CD4-positive, CD25-positive, alpha-beta regulatory T cell (primary cell): ENCODE results near the gene TOM1. TPM values are rescaled to one million over a fixed set of nuclear protein-coding genes. Genes with fewer than 3 reads are reported as not detected.

Experiments
- ATAC-seq, 2 donors: fragments of 150-1000 bp; cut with Tn5 transposase; one replicate each; pipeline ENCODE4 v1.10.0; 2021; ENCODE audit warnings: low read depth in 2 of 2, moderate number of reproducible peaks in 2 of 2, moderate library complexity in 1 of 2
- DNase-seq, 3 donors: peaks; one replicate each; pipeline versions ENCODE4 v3.0.0 to v3.0.0-alpha.2; 2012 to 2022; ENCODE audit warnings: mixed read lengths in 1 of 3
- H3K27ac ChIP-seq: one replicate; pipeline ENCODE4 v1.7.0; 2013; ENCODE audit warnings: mild to moderate bottlenecking, low read length; ENCODE audit not compliant: insufficient read depth, poor library complexity, severe bottlenecking
- H3K27me3 ChIP-seq: one replicate; pipeline ENCODE4 v1.7.0; 2013; ENCODE audit warnings: low read length; ENCODE audit not compliant: control insufficient read depth, insufficient read depth
- H3K36me3 ChIP-seq: one replicate; pipeline ENCODE4 v1.7.0; 2013; ENCODE audit warnings: mild to moderate bottlenecking, low read length, moderate library complexity; ENCODE audit not compliant: control insufficient read depth, insufficient read depth
- H3K4me1 ChIP-seq: 2 replicates; pipeline ENCODE4 v1.7.0; 2013; ENCODE audit warnings: mild to moderate bottlenecking, low read length; ENCODE audit not compliant: insufficient read depth, control insufficient read depth, poor library complexity, severe bottlenecking
- H3K4me3 ChIP-seq: one replicate; pipeline ENCODE4 v1.7.0; 2013; ENCODE audit warnings: low read depth, mild to moderate bottlenecking, low read length, moderate library complexity
- H3K9me3 ChIP-seq, 2 experiments: 1 replicate in 1 of 2; 2 replicates in 1 of 2; pipeline ENCODE4 v1.7.0; 2013; ENCODE audit warnings: low read length in 2 of 2, mild to moderate bottlenecking in 1 of 2, moderate library complexity in 1 of 2; ENCODE audit not compliant: control insufficient read depth in 2 of 2
- H3K27ac Mint-ChIP-seq, 3 donors: one replicate each; pipeline ENCODE4 v1.8.0; 2020 to 2022; ENCODE audit warnings: mild to moderate bottlenecking in 3 of 3, mixed read lengths in 3 of 3, moderate library complexity in 2 of 3
- H3K27me3 Mint-ChIP-seq: one replicate; pipeline ENCODE4 v1.8.0; 2022; ENCODE audit warnings: mild to moderate bottlenecking, mixed read lengths
- H3K36me3 Mint-ChIP-seq: one replicate; pipeline ENCODE4 v1.8.0; 2020; ENCODE audit warnings: mixed read lengths
- H3K4me1 Mint-ChIP-seq, 4 donors: one replicate each; pipeline ENCODE4 v1.8.0; 2020 to 2022; ENCODE audit warnings: mixed read lengths in 4 of 4, mild to moderate bottlenecking in 1 of 4
- H3K4me3 Mint-ChIP-seq, 4 donors: one replicate each; pipeline ENCODE4 v1.8.0; 2020 to 2022; ENCODE audit warnings: mild to moderate bottlenecking in 4 of 4, mixed read lengths in 4 of 4, moderate library complexity in 3 of 4
- H3K9me3 Mint-ChIP-seq, 7 donors: one replicate each; pipeline ENCODE4 v1.8.0; 2020 to 2022; ENCODE audit warnings: mixed read lengths in 7 of 7, mild to moderate bottlenecking in 3 of 7, moderate library complexity in 2 of 7
- polyA plus RNA-seq, 4 donors: library from polyadenylated mRNA; unstranded; fragments of 300-500 nt; fragmentation: Illumina TruSeq; gene quantifications; one replicate each; pipeline ENCODE4 v1.2.3, GENCODE V29; 2021
- total RNA-seq: library from RNA; stranded (reverse); gene quantifications from one replicate; pipeline ENCODE4 v1.2.3, GENCODE V29; 2022

TOM1 gene
- total and polyA plus RNA-seq, 5 donors from 2014 or later = 54.8 to 194 (median 71.6) TPM

GRCh38 chr22:35327690-35328471 is 28.2 kb downstream of the TOM1 start:
- Histone ChIP-seq H3K4me3 (no peak overlapping the region), H3K9me3 (no peaks in the 10 kb centered on the region), H3K4me1 (peaks cover 18% of the 10 kb centered on the region), H3K36me3 (peaks cover 69% of the 10 kb centered on the region), H3K27me3 (no peaks in the 10 kb centered on the region), H3K27ac (no peak overlapping the region)
- no peak for ATAC-seq
- Mint-ChIP-seq H3K27ac (peak overlapping the region in 1 of 3 donors; percentile 20), H3K4me1 (peaks cover 14 to 46% (median 20%) of the 10 kb centered on the region in 4 donors), H3K4me3 (peak overlapping the region in 1 of 4 donors; percentile 54), H3K9me3 (no peaks in the 10 kb centered on the region), H3K36me3 (peaks cover 49% of the 10 kb centered on the region), H3K27me3 (no peaks in the 10 kb centered on the region)
- DNase-seq = no peak

- H3K4me1 Mint-ChIP-seq = peaks cover 14 to 51% (median 23%) of the 10 kb centered on the region in 4 donors
- peaks cover 44% of the 10 kb centered on the region for H3K36me3 Mint-ChIP-seq
- no peak overlapping the region for H3K27ac ChIP-seq
- ATAC-seq (no peak), DNase-seq (no peak)
- H3K9me3 ChIP-seq = no peaks in the 10 kb centered on the region
- H3K4me3 Mint-ChIP-seq = no peak overlapping the region
- no peaks in the 10 kb centered on the region for H3K27me3 ChIP-seq
- peaks cover 69% of the 10 kb centered on the region for H3K36me3 ChIP-seq
- H3K27ac Mint-ChIP-seq = peak overlapping the region in 1 of 3 donors; percentile 97
- H3K9me3 Mint-ChIP-seq = no peaks in the 10 kb centered on the region
- H3K4me3 ChIP-seq = no peak overlapping the region
- H3K4me1 ChIP-seq = peaks cover 19% of the 10 kb centered on the region
- H3K27me3 Mint-ChIP-seq = no peaks in the 10 kb centered on the region
Observed at GRCh38 chr22:35328472-35328885, 28.8 kb downstream of the TOM1 start.

DNA sequence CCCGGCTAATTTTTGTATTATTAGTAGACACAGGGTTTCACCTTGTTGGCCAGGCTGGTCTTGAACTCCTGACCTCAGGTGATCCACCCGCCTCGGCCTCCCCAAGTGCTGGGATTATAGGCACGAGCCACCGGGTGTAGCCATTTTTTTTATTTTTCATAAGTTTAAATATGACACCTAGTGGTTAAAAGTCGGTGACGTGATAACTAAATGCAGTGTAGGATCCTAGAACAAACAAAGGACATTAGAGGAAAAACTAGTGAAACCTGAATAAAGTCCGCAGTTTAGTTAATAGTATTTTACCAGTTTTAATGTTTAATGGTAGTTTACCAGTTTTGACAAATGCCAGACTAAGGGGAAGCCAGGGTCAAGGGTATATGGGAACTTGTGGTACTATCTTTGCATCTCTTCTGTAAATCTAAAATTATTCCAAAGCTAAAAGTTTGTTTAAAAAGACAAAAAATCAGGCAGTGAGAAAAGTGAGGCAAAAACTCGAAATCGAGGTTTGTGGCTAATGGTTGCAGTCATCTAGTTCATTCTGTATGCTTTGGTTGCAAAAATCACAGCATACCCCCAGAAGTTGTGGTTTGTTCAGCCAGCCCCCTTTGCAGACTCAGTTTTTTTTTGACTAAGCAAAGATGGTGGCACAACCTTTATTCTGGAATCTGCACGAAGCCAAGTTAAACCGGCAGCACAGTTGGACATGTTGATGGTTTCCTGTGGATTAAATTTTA is 29.6 kb downstream of the TOM1 start:
- Histone ChIP-seq H3K4me1 (peaks cover 27% of the 10 kb centered on the region), H3K27me3 (no peaks in the 10 kb centered on the region), H3K36me3 (peaks cover 66% of the 10 kb centered on the region), H3K27ac (no peak overlapping the region), H3K9me3 (no peaks in the 10 kb centered on the region), H3K4me3 (peak overlapping the region; percentile 38)
- Mint-ChIP-seq H3K27me3 (no peaks in the 10 kb centered on the region), H3K27ac (peak overlapping the region in 2 of 3 donors; percentile 51 to 97), H3K9me3 (no peaks in the 10 kb centered on the region), H3K4me3 (peak overlapping the region in 3 of 4 donors; percentile 29 to 82 (median 50)), H3K36me3 (peaks cover 42% of the 10 kb centered on the region), H3K4me1 (peaks cover 14 to 59% (median 29%) of the 10 kb centered on the region in 4 donors)
- ATAC-seq (no peak), DNase-seq (no peak)

- H3K4me3 Mint-ChIP-seq = peak overlapping the region; percentile 71 to 90 (median 80)
- DNase-seq = peak; percentile 51 to 86 (median 54)
- peak overlapping the region; percentile 96 to 97 (median 97) for H3K27ac Mint-ChIP-seq
- peaks cover 14 to 69% (median 34%) of the 10 kb centered on the region in 4 donors for H3K4me1 Mint-ChIP-seq
- no peaks in the 10 kb centered on the region for H3K27me3 ChIP-seq
- peaks cover 37% of the 10 kb centered on the region for H3K36me3 Mint-ChIP-seq
- H3K4me1 ChIP-seq = peaks cover 38% of the 10 kb centered on the region
- H3K27me3 Mint-ChIP-seq = no peaks in the 10 kb centered on the region
- H3K9me3 Mint-ChIP-seq = no peaks in the 10 kb centered on the region
- H3K27ac ChIP-seq = peak overlapping the region; percentile 71
- peaks cover 62% of the 10 kb centered on the region for H3K36me3 ChIP-seq
- peak; percentile 77 to 87 for ATAC-seq
- H3K9me3 ChIP-seq = no peaks in the 10 kb centered on the region
- H3K4me3 ChIP-seq = no peak overlapping the region
Observed at GRCh38 chr22:35330258-35330861, 30.7 kb downstream of the TOM1 start.

DNA sequence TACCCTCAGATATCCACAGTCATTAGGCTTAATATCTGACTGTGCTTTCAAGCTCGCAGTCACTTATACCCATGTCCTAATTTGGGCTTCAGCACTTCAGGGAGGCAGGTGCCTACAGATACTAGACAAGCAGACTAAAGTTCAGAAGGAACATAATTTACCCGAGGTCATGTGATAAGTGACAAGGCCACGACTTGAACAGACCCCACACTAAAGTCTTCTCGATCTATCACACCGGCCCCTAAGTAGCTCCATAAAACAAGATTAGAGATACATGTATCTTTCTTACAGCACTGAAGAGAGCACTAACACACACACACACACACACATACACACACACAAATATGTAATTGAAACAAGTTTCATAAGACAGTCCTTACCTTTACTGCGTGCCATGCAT is 32.6 kb downstream of the TOM1 start:
- H3K9me3 ChIP-seq = no peaks in the 10 kb centered on the region
- DNase-seq (no peak), ATAC-seq (no peak)
- Mint-ChIP-seq H3K27me3 (no peaks in the 10 kb centered on the region), H3K4me1 (peaks cover 14 to 80% (median 41%) of the 10 kb centered on the region in 4 donors), H3K4me3 (no peak overlapping the region), H3K36me3 (peaks cover 30% of the 10 kb centered on the region), H3K9me3 (no peaks in the 10 kb centered on the region), H3K27ac (peak overlapping the region in 1 of 3 donors; percentile 75)
- H3K4me3 ChIP-seq = no peak overlapping the region
- H3K4me1 ChIP-seq = peaks cover 51% of the 10 kb centered on the region
- H3K36me3 ChIP-seq = peaks cover 53% of the 10 kb centered on the region
- H3K27me3 ChIP-seq = no peaks in the 10 kb centered on the region
- H3K27ac ChIP-seq = no peak overlapping the region

GRCh38 chr22:35333220-35333619 is 33.5 kb downstream of the TOM1 start:
- Histone ChIP-seq H3K27ac (peak overlapping the region; percentile 14), H3K27me3 (no peaks in the 10 kb centered on the region), H3K4me1 (peaks cover 51% of the 10 kb centered on the region), H3K36me3 (peaks cover 51% of the 10 kb centered on the region), H3K4me3 (no peak overlapping the region), H3K9me3 (no peaks in the 10 kb centered on the region)
- DNase-seq = no peak
- H3K9me3 Mint-ChIP-seq = no peaks in the 10 kb centered on the region
- peaks cover 36% of the 10 kb centered on the region for H3K36me3 Mint-ChIP-seq
- H3K4me3 Mint-ChIP-seq = no peak overlapping the region
- H3K27ac Mint-ChIP-seq = peak overlapping the region; percentile 20 to 75 (median 65)
- peaks cover 14 to 72% (median 44%) of the 10 kb centered on the region in 4 donors for H3K4me1 Mint-ChIP-seq
- no peaks in the 10 kb centered on the region for H3K27me3 Mint-ChIP-seq
- no peak for ATAC-seq

- Mint-ChIP-seq H3K27ac (peak overlapping the region; percentile 65 to 88 (median 75)), H3K36me3 (peaks cover 36% of the 10 kb centered on the region), H3K27me3 (no peaks in the 10 kb centered on the region), H3K4me1 (peaks cover 13 to 68% (median 43%) of the 10 kb centered on the region in 4 donors), H3K9me3 (no peaks in the 10 kb centered on the region), H3K4me3 (peak overlapping the region in 1 of 4 donors; percentile 27)
- Histone ChIP-seq H3K4me3 (no peak overlapping the region), H3K27me3 (no peaks in the 10 kb centered on the region), H3K9me3 (no peaks in the 10 kb centered on the region), H3K4me1 (peaks cover 50% of the 10 kb centered on the region), H3K27ac (no peak overlapping the region), H3K36me3 (peaks cover 52% of the 10 kb centered on the region)
- ATAC-seq (no peak), DNase-seq (peak in 1 of 3 donors; percentile 57)
Observed at GRCh38 chr22:35334004-35334403, 34.3 kb downstream of the TOM1 start.
